GM12878 (cell line): Measurements from ENCODE around the gene COL17A1.

Experiments used
- EP300 ChIP-seq, 2 experiments: fragments of 150-350 bp in 1 of 2; IDR thresholded peaks; 2 replicates each; pipeline ENCODE4 v1.6.1; 2011 to 2012; ENCODE audit warnings: low read depth in 2 of 2, low read length in 2 of 2, borderline replicate concordance in 1 of 2, improper control_type of control experiment in 1 of 2, inconsistent platforms in 1 of 2; ENCODE audit not compliant: control insufficient read depth in 1 of 2
- GATAD2B ChIP-seq: fragments of 450-650 bp; conservative IDR thresholded peaks from 2 replicates; pipeline ENCODE4 v1.6.1; 2017; ENCODE audit warnings: low read depth, mild to moderate bottlenecking, moderate library complexity
- POLR2A ChIP-seq: IDR thresholded peaks from 2 replicates; pipeline ENCODE4 v1.6.1; 2011; ENCODE audit warnings: low read depth, mild to moderate bottlenecking, low read length
- SMC3 ChIP-seq: IDR thresholded peaks from 2 replicates; pipeline ENCODE4 v1.6.1; 2011; ENCODE audit warnings: low read length, improper control_type of control experiment, borderline replicate concordance
- ZSCAN29 ChIP-seq: fragments of 450-650 bp; IDR thresholded peaks from 2 replicates; pipeline ENCODE4 v1.6.1; 2017; ENCODE audit warnings: mild to moderate bottlenecking, moderate library complexity

DNA sequence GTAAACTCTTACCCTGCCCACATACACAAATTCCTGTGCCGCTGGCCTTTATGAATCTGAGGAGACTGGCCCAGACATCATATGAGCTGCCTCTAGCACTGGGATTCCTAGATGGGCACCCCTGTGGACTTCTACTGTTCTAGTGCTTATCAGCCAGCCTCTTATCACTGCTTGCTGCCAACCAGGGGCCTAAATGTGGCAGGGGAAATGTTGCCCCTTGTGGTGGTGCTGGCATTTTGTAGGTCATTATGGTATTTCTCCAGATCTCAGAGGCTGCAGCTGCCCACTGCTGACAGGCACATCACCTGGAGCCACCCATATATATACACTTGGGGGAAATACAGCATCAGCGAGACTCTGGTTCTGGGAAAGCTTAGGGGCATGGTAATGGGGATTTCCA, 41.7 kb upstream of the COL17A1 start:
- TF ChIP-seq EP300 (IDR thresholded peaks at IDR 0.05; ENCODE audit: borderline replicate concordance in 1 of 2, control insufficient read depth in 1 of 2, low read depth in 2 of 2, low read length in 2 of 2) = no peak
- TF ChIP-seq SMC3 = no peak
- no peak for TF ChIP-seq POLR2A
- no peak for TF ChIP-seq ZSCAN29
- TF ChIP-seq GATAD2B = no peak
